Measurements from ENCODE around the gene EIF2D. TPM values are rescaled to one million over a fixed set of nuclear protein-coding genes. Genes with fewer than 3 reads are reported as not detected.

The EIF2D gene
- total RNA-seq, 4 donors from 2014 or later: 19.1 to 106 (median 54.2) TPM

DNA sequence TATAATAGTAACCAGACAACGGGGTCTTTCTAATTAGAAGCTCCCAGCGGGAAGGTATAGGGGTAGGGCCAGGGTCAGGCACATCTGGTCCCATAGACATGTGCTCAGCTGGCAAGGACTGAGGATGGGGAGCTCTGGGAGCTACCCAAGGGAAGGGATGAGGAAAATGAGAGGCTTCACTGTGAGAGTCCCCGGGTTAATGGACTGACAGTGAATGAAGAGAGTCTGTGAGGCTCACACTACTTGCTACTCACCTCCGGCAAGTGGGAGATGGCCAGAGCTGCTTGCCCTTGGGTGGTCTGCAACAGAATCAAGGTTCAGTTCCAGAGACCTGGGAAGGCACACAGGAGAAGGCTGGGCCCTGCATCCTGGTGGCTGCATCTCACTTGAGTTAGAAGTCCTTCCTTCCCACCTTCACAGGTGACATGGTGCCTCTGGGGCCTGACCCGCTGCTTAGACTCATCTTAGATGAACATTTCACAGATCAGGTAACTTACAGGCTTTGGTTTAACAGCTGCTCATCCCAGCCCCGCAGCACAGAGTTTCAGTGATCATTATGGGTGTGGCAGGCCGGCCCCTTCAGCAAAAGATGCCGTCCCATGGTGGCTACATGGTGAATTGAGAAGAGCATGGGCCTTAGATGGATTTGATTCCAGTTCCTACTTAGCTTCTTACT, 31.7 kb downstream of the EIF2D start:
- H3K4me3 ChIP-seq: no peak overlapping the region
- H3K36me3 ChIP-seq: no peaks in the 10 kb centered on the region
- H3K9me3 ChIP-seq: no peaks in the 10 kb centered on the region
- no peak overlapping the region for H3K27ac ChIP-seq
- TF ChIP-seq POLR2A (IDR thresholded peaks at IDR 0.05): no peak
- TF ChIP-seq, protein P1, sequence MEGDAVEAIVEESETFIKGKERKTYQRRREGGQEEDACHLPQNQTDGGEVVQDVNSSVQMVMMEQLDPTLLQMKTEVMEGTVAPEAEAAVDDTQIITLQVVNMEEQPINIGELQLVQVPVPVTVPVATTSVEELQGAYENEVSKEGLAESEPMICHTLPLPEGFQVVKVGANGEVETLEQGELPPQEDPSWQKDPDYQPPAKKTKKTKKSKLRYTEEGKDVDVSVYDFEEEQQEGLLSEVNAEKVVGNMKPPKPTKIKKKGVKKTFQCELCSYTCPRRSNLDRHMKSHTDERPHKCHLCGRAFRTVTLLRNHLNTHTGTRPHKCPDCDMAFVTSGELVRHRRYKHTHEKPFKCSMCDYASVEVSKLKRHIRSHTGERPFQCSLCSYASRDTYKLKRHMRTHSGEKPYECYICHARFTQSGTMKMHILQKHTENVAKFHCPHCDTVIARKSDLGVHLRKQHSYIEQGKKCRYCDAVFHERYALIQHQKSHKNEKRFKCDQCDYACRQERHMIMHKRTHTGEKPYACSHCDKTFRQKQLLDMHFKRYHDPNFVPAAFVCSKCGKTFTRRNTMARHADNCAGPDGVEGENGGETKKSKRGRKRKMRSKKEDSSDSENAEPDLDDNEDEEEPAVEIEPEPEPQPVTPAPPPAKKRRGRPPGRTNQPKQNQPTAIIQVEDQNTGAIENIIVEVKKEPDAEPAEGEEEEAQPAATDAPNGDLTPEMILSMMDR (IDR thresholded peaks at IDR 0.05): no peak
- no peaks in the 10 kb centered on the region for H3K27me3 ChIP-seq
- intact Hi-C loops (cut with DNase I; ENCODE audit: low total_unique reads): loop anchor here (10.0 kb wide), 1 partner anchor 86 kb away; no protein-coding TSS in a partner anchor
- no peaks in the 10 kb centered on the region for H3K4me1 ChIP-seq
- no peak for DNase-seq

DNA sequence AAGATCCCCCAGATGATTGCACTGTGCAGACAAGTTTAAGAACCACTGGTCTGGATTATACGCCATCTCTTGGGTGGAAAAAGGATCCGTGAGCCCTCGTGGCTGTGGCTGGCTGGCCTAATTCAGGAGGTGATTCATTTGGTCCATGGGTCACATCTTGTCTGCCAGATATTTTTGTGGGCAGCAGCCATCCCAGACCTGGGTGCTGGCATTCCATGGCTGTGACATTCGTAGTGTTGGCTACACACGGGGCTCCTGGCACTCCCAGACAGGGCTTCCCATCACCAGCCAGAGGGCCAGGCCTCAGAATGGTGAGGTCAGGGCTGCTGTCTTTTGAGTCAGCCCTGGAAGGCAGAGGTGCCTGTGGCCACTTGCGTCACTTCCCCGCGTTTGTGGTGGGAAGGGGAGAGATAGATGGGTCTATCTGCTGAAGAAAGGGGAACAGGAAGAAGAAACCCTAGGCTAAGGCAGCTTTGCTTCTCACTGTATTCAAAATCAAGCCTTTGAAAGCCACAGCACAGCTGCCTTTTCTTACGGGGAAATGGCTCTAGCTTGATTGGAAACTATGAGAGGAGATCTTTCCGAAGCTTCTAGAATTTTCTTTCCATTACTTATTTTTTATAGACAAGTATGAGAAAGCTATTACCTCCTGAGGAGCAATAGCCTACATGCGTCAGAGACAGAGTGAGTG, 32.4 kb downstream of the EIF2D start:
- peak in 1 of 2 donors; percentile 41 for DNase-seq

DNA sequence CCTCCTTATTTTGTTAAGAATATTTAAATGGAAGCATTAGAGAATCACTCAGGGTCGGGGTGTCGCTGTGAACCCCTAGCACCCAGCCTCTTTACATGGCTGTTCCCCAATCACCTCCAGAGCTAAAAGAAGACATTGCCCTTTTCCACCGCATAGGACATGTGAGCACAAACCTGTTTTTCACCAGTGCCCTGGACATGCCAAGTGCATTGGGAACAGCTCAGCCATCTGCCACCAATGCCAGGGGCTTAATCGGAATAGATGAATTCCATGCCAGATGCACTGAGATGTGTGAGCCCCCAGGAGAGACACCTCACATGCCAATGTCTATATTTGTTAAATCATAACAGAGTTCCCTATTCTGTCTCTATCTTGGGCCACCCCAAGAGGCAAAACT, 33.3 kb downstream of the EIF2D start:
- DNase-seq: no peak
- intact Hi-C loops (cut with DNase I; ENCODE audit: low total_unique reads): no loop called here
- Histone ChIP-seq H3K4me1 (no peaks in the 10 kb centered on the region), H3K4me3 (no peak overlapping the region), H3K36me3 (no peaks in the 10 kb centered on the region), H3K27ac (no peak overlapping the region), H3K9me3 (no peaks in the 10 kb centered on the region), H3K27me3 (no peaks in the 10 kb centered on the region)
- TF ChIP-seq POLR2A (IDR thresholded peaks at IDR 0.05): no peak
- TF ChIP-seq, protein P1 (IDR thresholded peaks at IDR 0.05): no peak

More for the DNA sequence above, 32.4 kb downstream of the EIF2D start:
- no peaks in the 10 kb centered on the region for H3K9me3 ChIP-seq
- intact Hi-C loops (cut with DNase I; ENCODE audit: low total_unique reads): loop anchor here (10.0 kb wide), 1 partner anchor 85 kb away; no protein-coding TSS in a partner anchor
- no peak overlapping the region for H3K4me3 ChIP-seq
- no peak overlapping the region for H3K27ac ChIP-seq
- no peaks in the 10 kb centered on the region for H3K4me1 ChIP-seq
- no peaks in the 10 kb centered on the region for H3K36me3 ChIP-seq
- TF ChIP-seq POLR2A (IDR thresholded peaks at IDR 0.05): no peak
- TF ChIP-seq, protein P1 (IDR thresholded peaks at IDR 0.05): no peak
- no peaks in the 10 kb centered on the region for H3K27me3 ChIP-seq

DNA sequence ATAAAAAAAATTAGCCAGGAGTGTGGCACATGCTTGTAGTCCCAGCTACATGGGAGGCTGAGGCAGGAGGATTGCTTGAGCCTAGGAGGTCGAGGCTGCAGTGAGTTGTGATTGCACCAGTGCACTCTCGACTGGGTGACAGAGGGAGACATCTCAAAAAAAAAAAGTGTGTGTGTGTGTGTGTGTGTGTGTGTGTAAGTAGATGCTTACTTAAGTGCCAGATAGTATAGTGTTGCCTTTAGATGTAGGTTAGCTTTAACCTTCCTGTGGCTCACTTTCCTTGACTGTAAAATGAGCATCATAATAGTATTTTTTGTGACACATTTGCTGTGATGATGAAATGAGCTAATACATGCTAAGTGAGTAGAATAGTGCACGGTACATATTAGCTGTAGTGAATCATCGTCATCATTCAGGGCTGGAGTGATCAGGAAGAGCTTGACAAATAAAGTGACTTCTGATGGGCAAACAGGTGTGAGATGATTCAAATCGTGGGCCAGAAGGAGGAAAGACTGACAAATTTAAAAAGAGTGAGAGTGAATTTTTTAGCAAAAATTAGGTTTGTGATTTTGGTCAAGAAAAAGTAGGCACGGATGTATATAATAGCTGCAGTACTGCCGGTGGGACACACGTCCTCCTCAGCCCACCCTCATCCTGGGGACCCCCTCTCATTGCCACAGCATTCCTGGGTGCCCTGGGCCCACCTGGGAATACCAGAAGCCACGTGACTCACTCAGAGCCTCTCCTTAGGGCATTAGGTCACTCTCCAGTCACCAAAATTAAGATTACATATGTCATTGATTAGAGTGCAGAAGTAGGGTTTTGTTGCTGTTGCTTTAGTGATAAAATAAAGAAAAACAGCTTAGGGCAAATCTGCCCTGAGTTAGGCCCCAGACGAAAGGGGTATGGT, 33.9 kb downstream of the EIF2D start:
- intact Hi-C loops (cut with DNase I; ENCODE audit: low total_unique reads): no loop called here
- H3K27ac ChIP-seq: no peak overlapping the region

More for the DNA sequence above, 33.9 kb downstream of the EIF2D start:
- TF ChIP-seq, protein P1 (IDR thresholded peaks at IDR 0.05): no peak
- no peak for TF ChIP-seq POLR2A (IDR thresholded peaks at IDR 0.05)
- H3K4me3 ChIP-seq: no peak overlapping the region
- H3K36me3 ChIP-seq: no peaks in the 10 kb centered on the region
- DNase-seq: no peak
- H3K9me3 ChIP-seq: no peaks in the 10 kb centered on the region
- no peaks in the 10 kb centered on the region for H3K4me1 ChIP-seq
- H3K27me3 ChIP-seq: no peaks in the 10 kb centered on the region
